HG03457 (cell line): ENCODE measurements around the gene NPPC.
"Not testable (repeated sequence)": the region's sequence is repeated elsewhere in the genome, so short reads cannot be mapped to it uniquely, and the experiment has no call there.

Source experiments
- ATAC-seq: cut with Tn5 transposase; IDR thresholded peaks from one replicate; pipeline ENCODE4 v1.9.1; 2021; ENCODE audit warnings: moderate number of reproducible peaks; ENCODE audit not compliant: unreplicated experiment

NPPC gene, protein sequence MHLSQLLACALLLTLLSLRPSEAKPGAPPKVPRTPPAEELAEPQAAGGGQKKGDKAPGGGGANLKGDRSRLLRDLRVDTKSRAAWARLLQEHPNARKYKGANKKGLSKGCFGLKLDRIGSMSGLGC

GRCh38 chr2:231926180-231926741, at the start of gene NPPC:
NPPC (minus strand) TSS chr2:231926396; CDS start chr2:231926249, 147 bp downstream.
- ATAC-seq: no peak

- ATAC-seq: no peak
Measured at GRCh38 chr2:231975001-231975400, 48.8 kb upstream of the NPPC start.

DNA sequence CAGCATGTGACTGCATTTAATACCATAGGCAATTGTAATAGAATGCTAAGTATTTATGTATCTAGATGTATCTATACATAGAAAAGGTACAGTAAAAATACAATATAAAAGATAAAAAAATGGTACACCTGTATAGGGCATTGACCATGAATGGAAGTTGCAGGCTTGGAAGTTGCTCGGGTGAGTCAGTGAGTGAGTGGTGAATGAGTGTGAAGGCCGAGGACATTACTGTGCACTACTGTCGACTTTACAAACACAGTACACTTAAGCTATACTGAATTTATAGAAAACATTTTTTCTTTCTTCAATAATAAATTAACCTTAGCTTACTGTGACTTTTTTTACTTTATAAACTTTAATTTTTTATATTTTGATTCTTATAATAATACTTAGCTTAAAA, 44.3 kb upstream of the NPPC start:
- ATAC-seq: no peak

DNA sequence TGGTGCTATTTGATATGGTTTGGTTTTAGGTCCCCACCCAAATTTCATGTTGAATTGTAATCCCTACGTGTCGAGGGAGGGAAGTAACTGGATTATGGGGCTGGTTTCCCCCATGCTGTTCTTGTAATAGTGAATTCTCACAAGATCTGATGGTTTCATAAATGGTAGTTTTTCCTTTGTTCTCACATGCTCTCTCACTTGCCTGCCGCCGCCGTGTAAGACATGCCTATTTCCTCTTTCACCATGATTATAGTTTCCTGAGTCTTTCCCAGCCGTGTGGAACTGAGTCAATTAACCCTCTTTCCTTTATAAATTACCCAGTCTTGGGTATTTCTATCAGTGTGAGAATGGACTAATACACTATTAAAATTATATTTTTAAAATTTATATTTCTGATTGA, 42.6 kb upstream of the NPPC start:
- no peak for ATAC-seq

GRCh38 chr2:231966886-231967285, 40.7 kb upstream of the NPPC start:
- ATAC-seq: no peak

- no peak for ATAC-seq
Measured at GRCh38 chr2:231965102-231965501, 38.9 kb upstream of the NPPC start.

- peak; percentile 86 for ATAC-seq
Measured at GRCh38 chr2:231961349-231962166, 35.4 kb upstream of the NPPC start, which contains the start of gene DIS3L2. DIS3L2 (plus strand) TSS chr2:231961713; CDS start chr2:232014928, 53,215 bp downstream.

DNA sequence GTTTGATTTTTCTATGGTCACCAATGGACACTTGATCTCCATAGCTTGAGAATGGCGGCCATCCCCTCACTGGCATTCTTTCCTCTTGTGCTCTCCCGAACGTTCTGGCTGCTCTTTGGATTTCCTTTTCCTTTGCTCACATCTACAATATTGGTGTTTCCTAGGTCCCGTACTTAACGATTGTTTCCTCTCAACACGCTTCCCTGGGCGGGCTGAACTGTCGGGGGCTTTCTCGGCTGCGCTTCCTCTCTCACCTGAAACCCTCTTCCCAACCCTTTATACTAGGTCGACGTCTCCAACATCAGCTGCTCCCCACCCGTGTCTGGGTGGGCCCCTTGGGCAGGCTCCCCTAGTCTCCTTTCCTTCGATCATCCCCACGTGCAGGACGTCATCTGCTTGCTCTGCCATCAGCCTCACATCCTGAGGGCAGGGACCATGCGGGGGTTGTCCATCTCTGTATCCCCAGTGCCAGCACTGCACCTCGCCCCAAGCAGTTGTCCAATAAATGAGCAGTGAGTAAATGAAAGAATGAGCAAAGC, 34.7 kb upstream of the NPPC start:
- no peak for ATAC-seq

DNA sequence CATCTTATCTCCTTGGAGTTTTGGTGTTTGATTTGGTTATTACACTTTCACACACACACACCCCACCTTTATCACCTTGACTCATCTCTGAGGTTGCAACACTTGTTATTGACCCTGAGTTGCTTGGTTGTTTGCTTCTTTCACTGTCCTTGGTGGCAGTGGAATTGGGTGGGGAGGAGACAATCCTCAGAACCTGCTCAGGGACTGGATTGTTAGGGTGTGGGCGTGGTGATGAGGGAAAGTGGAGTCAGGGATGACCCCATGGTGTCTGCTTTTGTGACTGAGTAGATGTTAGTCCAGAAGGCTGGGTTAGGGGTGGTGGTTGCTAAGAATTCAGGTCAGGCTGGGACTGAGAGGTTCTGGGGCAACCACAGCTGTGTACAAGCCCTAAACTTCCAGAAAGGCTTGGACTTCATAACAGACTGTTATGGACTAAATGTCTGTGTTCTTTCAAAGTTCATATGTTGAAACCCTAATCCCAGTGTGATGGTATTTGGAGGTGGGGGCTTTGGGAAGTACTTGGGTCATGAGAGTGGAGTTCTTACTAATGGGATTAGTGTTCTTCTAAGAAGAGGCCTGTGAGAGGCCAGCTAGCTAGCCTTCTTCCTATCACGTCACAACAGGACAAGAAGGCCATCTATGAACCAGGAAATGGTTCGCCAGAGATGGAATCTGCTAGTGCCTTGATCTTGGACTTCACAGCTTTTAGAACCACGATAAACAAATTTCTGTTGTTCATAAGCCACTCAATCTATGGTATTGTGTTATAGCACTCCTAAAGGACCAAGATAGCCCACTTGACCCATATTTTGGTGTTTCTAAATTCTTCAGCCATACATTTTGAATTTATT, 31.9 kb upstream of the NPPC start:
- ATAC-seq: no peak

GRCh38 chr2:231955758-231956472, 29.7 kb upstream of the NPPC start:
- ATAC-seq: no peak

DNA sequence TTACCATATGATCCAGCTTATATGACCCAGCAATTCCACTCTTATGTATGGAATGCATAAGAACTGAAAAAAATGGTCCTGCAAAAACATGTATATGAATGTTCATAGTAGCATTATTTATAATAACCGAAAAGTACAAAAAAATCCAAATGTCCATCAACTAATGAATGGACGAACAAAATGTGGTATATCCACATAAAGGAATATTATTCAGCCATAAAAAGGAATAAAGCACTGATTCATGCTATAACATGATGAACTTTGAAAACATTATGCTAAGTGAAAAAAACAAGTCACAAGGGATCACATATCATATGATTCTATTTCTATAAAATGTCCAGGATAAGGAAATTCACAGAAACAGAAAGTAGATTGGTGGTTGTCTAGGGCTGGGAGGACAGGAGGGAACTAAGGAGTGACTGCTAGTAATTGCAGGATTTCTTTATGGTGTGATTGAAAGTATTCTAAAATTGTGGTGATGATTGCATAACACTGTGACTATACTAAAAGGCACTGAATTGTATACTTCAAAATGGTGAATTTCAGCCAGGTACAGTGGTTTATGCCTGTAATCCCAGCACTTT, 25.3 kb upstream of the NPPC start:
- no peak for ATAC-seq

DNA sequence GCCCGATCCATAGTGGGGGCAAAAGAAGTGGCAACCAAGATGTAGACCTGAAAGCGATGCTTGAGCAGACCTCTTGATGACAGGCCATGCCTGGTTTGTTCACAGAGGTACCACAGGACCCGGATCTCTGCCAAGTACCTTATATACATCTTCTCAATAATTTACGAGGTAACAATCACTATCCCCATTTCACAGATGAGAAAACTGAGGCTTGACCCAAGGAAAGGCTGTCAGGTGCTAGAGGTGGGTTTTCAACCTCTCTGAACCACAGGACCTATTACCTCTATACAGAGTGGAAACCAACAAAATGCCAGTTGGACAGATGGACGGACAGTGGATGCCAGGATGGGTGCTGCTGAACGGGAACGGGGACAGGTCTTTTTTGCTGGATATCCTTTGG, 21.5 kb upstream of the NPPC start:
- no peak for ATAC-seq

DNA sequence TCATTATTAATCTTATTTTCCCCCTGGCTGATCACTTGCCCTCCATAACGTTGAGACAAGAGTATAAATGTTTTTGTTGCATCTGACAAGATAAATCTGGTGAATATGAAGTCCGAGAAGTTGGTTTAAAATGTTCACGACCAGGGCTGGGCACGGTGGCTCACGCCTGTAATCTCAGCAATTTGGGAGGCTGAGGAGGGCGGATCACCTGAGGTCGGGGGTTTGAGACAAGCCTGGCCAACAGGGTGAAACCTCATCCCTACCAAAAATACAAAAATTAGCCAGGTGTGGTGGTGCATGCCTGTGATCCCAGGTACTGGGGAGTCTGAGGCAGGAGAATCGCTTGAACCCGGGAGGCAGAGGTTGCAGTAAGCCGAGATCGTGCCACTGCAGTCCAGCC, 20.9 kb upstream of the NPPC start:
- not testable (repeated sequence) for ATAC-seq

DNA sequence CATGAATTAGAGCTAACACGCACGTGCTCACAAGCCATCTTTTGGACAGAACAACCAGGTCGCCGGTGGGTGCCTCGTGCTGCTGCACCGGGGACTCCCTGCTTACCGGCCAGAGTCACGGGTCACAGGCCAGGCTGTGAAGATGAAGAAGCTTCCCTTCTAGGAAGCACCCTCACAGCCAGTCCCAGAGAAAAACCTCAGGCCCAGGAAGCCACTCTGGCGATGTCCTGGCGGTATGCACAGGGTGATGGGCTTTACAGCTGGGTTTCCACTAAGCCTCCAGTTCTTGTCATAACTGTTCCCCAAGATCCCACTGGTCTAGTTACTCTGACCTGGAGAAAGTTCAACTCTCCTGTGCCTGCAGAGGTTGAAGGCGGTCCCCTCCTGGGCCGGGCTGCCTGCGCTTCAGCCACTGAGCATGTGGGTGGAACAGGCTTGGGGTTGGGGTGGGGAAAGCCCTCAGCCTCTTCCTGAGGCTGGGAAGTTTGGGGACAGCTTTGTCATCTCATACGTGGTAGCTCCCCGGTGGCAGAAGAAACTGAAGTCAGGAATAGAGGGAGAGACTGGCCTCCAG, 20.1 kb upstream of the NPPC start:
- ATAC-seq: no peak

DNA sequence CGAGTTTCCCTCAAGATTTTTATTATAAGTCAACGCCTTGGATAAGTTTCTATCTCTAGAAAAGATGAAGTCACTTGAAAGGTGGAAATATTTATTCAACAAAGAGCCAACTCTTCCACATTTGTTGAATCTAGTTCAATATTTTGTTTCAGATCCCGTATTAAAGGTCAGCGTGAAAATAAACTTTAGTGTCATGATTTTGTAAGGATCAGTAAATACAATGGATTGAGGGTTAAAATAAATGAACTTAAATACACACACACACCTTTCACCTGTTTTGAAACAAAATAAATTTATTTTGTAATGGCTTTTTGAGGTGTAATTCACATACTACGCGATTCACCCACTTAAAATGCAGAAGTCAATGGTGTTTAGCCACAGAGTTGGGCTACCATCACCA, 16.0 kb upstream of the NPPC start:
- ATAC-seq: no peak

DNA sequence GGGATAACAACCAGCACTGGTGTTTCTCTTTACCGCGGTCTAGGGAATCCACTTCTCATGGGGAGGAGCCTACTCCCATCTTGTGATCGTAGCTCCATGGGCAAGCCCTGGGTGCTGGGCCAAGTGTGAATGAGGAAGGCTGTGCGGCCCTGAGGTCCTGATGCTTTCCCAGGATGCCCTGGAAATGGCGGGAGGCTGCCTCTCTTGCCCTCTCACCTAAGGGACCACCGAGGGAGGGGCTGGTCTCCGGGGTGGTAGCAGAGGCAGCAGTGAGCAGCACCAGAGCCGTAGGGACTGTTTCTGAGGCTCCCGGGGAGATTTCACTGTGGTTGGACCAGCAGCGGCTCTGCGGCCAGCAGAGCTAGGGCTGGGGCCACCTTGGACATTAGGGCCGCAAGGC, 15.5 kb upstream of the NPPC start:
- no peak for ATAC-seq

GRCh38 chr2:231940795-231941194, 14.6 kb upstream of the NPPC start:
- ATAC-seq: no peak

GRCh38 chr2:231939022-231939421, 12.8 kb upstream of the NPPC start:
- ATAC-seq: no peak

DNA sequence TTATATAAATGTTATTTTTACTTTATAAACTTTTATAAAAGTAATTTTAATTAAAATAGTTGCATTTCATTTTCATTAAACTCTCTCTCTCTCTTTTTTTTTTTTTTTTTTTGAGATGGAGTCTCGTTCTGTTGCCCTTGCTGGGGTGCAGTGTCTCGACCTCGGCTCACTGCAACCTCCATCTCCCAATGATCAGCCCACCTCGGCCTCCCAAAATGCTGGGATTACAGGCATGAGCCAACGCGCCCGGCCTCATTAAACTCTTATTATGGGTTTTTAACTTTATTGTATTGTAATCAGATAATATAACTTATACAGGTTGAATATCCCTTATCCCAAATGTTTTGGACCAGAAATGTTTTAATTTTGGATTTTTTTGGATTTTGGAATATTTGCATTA, 10.9 kb upstream of the NPPC start:
- ATAC-seq: no peak

DNA sequence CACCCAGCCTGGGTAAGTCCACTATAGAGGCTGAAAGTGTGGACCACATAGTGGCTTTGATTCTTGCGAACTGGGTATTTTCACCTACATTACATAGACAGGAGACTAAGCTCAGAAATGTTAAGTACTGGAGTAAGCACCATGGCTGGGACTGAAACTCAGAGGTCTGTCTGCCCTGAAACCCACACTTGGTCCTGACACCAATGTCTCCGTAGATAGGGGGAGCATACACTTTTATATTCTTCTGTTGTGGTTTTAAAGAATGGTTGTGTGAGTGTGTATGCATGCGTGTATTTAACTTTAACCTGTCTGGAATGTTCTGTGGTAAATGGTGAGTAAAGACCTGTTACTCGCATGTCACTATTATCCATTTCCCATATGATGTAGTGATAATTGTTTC, 10.3 kb upstream of the NPPC start:
- ATAC-seq: no peak
